Umbilical cord (tissue), 2 donors: Measurements from ENCODE around the gene CERS5. TPM values are rescaled to one million over a fixed set of nuclear protein-coding genes. Genes with fewer than 3 reads are reported as not detected.

Source experiments
- DNase-seq: peaks from one replicate; pipeline ENCODE4 v3.0.0-alpha.2; 2015; ENCODE audit warnings: low spot score
- total RNA-seq: library from RNA; depleted of rRNA; stranded (reverse); fragments of >200 nt; gene quantifications from one replicate; pipeline ENCODE4 v1.2.3, GENCODE V29; 2014; ENCODE audit warnings: low replicate concordance; ENCODE audit not compliant: insufficient read depth

CERS5 gene
- total RNA-seq, 1 donor from 2014 or later: 169 TPM

GRCh38 chr12:50079771-50080170 is 87.4 kb downstream of the CERS5 start:
- no peak for DNase-seq

Other genes starting within 250 kb of the CERS5 start
- 0.24 TPM for gene AQP2, start 216.6 kb downstream of the CERS5 start, total RNA-seq
- 7.2 TPM for gene AQP5, start 205.5 kb downstream of the CERS5 start, total RNA-seq
- 0.48 TPM for gene AQP6, start 194.4 kb downstream of the CERS5 start, total RNA-seq
- 27.2 TPM for gene RACGAP1, start 141.9 kb downstream of the CERS5 start, total RNA-seq
- 1.7 TPM for gene ASIC1, start 109.8 kb downstream of the CERS5 start, total RNA-seq
- 33.0 TPM for gene SMARCD1, start 82.0 kb downstream of the CERS5 start, total RNA-seq
- 0.48 TPM for gene GPD1, start 63.4 kb downstream of the CERS5 start, total RNA-seq
- gene COX14, start 55.1 kb downstream of the CERS5 start, total RNA-seq: 42.9 TPM
- gene LIMA1, start 116.2 kb upstream of the CERS5 start, total RNA-seq: 147 TPM
- 4.6 TPM for gene FAM186A, start 229.2 kb upstream of the CERS5 start, total RNA-seq
- 48.2 TPM for gene LARP4, start 233.5 kb upstream of the CERS5 start, total RNA-seq